ENCODE results near the gene FANCD2OS. TPM values are rescaled to one million over a fixed set of nuclear protein-coding genes. Genes with fewer than 3 reads are reported as not detected.
"Not testable (repeated sequence)": the region's sequence is repeated elsewhere in the genome, so short reads cannot be mapped to it uniquely, and the experiment has no call there.

The FANCD2OS gene
- total RNA-seq, 4 donors from 2014 or later = not detected

DNA sequence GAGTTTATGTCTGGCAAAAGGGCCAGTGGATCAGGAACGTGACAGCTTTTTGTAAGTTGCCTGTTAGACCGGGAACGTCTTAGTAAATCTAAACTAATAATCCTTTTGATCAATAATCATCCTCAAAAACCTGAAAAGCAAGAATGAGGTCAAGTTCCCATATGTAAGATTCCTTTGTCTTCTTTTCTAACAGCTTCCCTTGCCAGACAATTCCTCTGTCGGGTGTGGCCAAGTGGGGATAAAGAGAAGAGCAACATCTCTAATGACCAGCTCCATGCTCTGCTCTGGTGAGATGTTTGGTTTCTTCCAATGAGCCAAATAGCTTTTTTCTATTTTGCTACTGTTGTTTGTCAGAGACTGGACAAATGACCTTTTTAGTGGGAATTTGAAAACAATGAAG is 19.8 kb downstream of the FANCD2OS start:
- TF ChIP-seq POLR2A (IDR thresholded peaks at IDR 0.05) = no peak
- TF ChIP-seq, protein P1, sequence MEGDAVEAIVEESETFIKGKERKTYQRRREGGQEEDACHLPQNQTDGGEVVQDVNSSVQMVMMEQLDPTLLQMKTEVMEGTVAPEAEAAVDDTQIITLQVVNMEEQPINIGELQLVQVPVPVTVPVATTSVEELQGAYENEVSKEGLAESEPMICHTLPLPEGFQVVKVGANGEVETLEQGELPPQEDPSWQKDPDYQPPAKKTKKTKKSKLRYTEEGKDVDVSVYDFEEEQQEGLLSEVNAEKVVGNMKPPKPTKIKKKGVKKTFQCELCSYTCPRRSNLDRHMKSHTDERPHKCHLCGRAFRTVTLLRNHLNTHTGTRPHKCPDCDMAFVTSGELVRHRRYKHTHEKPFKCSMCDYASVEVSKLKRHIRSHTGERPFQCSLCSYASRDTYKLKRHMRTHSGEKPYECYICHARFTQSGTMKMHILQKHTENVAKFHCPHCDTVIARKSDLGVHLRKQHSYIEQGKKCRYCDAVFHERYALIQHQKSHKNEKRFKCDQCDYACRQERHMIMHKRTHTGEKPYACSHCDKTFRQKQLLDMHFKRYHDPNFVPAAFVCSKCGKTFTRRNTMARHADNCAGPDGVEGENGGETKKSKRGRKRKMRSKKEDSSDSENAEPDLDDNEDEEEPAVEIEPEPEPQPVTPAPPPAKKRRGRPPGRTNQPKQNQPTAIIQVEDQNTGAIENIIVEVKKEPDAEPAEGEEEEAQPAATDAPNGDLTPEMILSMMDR (IDR thresholded peaks at IDR 0.05) = no peak
- H3K36me3 ChIP-seq = no peaks in the 10 kb centered on the region
- DNase-seq = no peak
- WGBS, 2 donors = 93 to 94% methylated on average over 4 of the region's 4 CpGs
- no peak overlapping the region for H3K4me3 ChIP-seq (replicated peaks in 1 of 3)
- H3K27ac ChIP-seq = no peak overlapping the region
- H3K9me3 ChIP-seq = no peaks in the 10 kb centered on the region
- H3K27me3 ChIP-seq = no peaks in the 10 kb centered on the region
- H3K4me1 ChIP-seq = peaks cover 0 to 9% of the 10 kb centered on the region in 2 donors
- intact Hi-C loops (cut with DNase I) = no loop called here

DNA sequence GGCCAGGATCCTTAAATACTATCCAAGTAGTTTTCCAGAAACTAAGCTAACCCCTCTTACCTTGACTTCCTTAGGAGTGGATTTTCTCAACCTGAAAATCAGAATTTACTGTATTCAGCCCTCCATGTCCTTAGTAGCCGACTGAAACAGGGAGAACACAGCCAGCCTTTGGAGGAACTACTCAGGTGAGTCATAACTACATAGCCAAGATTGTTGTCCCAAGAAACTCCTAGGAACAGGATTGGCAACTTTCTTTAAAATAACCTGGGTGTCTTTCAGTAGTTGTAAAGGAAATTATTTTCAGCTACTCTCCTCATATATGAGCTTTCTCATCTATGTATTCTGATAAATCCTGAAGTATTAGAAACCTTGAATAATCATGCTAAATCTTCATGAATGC is 22.3 kb downstream of the FANCD2OS start:
- peaks cover 0 to 9% of the 10 kb centered on the region in 2 donors for H3K4me1 ChIP-seq
- peak overlapping the region in 2 of 3 donors; percentile 1 to 47 for H3K27ac ChIP-seq
- no peak overlapping the region for H3K4me3 ChIP-seq (replicated peaks in 1 of 3)
- TF ChIP-seq POLR2A (IDR thresholded peaks at IDR 0.05) = no peak
- WGBS, 2 donors = 50 to 53% methylated on average over 1 of the region's 1 CpG
- DNase-seq = peak; percentile 14 to 37
- H3K27me3 ChIP-seq = no peaks in the 10 kb centered on the region
- H3K36me3 ChIP-seq = no peaks in the 10 kb centered on the region
- no peaks in the 10 kb centered on the region for H3K9me3 ChIP-seq
- intact Hi-C loops (cut with DNase I) = no loop called here

DNA sequence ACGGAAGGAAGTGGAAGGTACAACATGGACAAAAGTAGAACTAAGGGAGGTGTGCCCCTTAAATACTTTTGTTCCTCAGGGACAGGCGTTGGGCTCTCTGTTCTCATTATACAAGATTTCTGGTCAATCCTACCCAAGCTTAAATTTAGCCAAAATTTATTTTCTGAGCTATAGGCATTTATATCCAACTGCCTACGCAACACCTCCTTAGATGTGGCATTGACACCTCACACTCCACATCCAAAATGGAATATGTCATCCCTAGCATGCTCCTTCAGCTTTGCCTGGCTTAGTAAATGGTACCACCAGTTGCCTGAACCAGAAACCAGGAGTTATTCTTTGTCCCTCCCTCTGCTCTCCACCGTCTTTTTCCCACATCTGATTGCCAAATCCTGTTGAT is 26.2 kb downstream of the FANCD2OS start:
- Histone ChIP-seq H3K36me3 (no peaks in the 10 kb centered on the region), H3K27me3 (no peaks in the 10 kb centered on the region), H3K4me1 (peaks cover 0 to 9% of the 10 kb centered on the region in 2 donors), H3K9me3 (no peaks in the 10 kb centered on the region), H3K27ac (no peak overlapping the region), H3K4me3 (replicated peaks in 1 of 3) (no peak overlapping the region)
- 94 to 96% methylated on average over 4 of the region's 4 CpGs for WGBS, 2 donors
- TF ChIP-seq, protein P1 (IDR thresholded peaks at IDR 0.05) = no peak
- no peak for TF ChIP-seq POLR2A (IDR thresholded peaks at IDR 0.05)
- no peak for DNase-seq
- intact Hi-C loops (cut with DNase I) = no loop called here

DNA sequence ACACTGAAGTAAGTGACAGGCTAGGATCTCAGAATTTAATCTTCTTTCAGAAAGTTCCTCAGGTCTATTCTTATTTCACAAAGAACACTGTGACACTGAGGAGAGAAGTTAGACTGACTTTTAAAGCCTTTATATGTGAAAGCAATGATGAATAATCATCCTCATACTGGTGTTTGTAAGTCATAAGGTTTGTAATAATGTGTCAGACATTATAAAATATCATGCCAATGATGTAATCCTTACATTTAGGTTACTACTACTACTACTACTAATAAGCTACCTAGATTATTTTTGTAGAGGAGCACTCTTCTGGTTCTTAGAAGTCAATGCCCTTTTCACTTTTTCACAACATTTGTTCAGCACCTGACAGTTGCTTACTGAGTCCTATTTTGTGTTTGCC is 33.4 kb downstream of the FANCD2OS start:
- H3K27ac ChIP-seq = no peak overlapping the region
- H3K4me1 ChIP-seq = no peaks in the 10 kb centered on the region
- no peak overlapping the region for H3K4me3 ChIP-seq (replicated peaks in 1 of 3)
- TF ChIP-seq, protein P1 (IDR thresholded peaks at IDR 0.05) = no peak
- no peak for TF ChIP-seq POLR2A (IDR thresholded peaks at IDR 0.05)
- no peaks in the 10 kb centered on the region for H3K9me3 ChIP-seq
- intact Hi-C loops (cut with DNase I) = no loop called here
- no peaks in the 10 kb centered on the region for H3K36me3 ChIP-seq
- H3K27me3 ChIP-seq = no peaks in the 10 kb centered on the region
- DNase-seq = no peak

DNA sequence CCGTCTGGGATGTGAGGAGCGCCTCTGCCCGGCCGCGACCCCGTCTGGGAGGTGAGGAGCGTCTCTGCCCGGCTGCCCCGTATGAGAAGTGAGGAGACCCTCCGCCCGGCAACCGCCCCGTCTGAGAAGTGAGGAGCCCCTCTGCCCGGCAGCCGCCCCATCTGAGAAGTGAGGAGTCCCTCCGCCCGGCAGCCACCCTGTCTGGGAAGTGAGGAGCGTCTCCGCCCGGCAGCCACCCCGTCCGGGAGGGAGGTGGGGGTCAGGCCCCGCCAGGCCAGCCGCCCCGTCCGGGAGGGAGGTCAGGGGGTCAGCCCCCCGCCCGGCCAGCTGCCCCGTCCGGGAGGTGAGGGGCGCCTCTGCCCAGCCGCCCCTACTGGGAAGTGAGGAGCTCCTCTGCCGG is 38.0 kb downstream of the FANCD2OS start:
- not testable (repeated sequence) for DNase-seq
- 97% methylated on average over 14 of the region's 33 CpGs; no CpG with 5 or more reads in 1 of the 2 donors for WGBS, 2 donors

DNA sequence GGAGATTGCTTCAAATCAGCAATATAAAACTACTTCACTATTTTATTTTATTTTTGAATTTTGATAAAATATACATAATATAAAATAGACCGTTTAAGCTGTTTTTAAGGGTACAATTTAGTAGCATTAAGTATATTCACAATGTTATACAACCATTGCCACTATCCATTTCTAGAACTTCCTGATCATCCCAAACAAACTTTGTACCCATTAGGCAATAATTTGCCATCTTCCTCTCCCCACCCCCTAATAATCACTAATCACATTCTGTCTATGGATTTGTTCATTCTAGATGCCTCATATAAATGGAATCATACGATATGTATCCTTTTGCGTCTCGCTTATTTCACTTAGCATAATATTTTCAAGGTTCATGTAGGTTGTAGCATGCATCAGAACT is 53.0 kb downstream of the FANCD2OS start:
- H3K27ac ChIP-seq = no peak overlapping the region
- no peaks in the 10 kb centered on the region for H3K27me3 ChIP-seq
- no peaks in the 10 kb centered on the region for H3K4me1 ChIP-seq
- 93 to 98% methylated on average over 4 of the region's 4 CpGs for whole genome bisulfite sequencing, 2 donors
- TF ChIP-seq, protein P1 (IDR thresholded peaks at IDR 0.05) = no peak
- TF ChIP-seq POLR2A (IDR thresholded peaks at IDR 0.05) = no peak
- H3K36me3 ChIP-seq = no peaks in the 10 kb centered on the region
- H3K9me3 ChIP-seq = no peaks in the 10 kb centered on the region
- H3K4me3 ChIP-seq (replicated peaks in 1 of 3) = no peak overlapping the region
- no peak for DNase-seq
- intact Hi-C loops (cut with DNase I) = no loop called here

More for the DNA sequence above, 38.0 kb downstream of the FANCD2OS start:
- H3K4me3 ChIP-seq (replicated peaks in 1 of 3); H3K9me3 ChIP-seq; H3K36me3 ChIP-seq; H3K27ac ChIP-seq; H3K27me3 ChIP-seq; intact Hi-C loops (cut with DNase I); H3K4me1 ChIP-seq: not testable (repeated sequence)

Other genes starting within 250 kb of the FANCD2OS start
- 1 to 10 TPM; 2.2 to 9.4 (median 3.0) TPM for gene CIDEC, start 228.0 kb downstream of the FANCD2OS start, total RNA-seq
- 10 to 100 TPM; 18.9 to 37.5 (median 32.7) TPM for gene JAGN1, start 217.6 kb downstream of the FANCD2OS start, total RNA-seq
- gene IL17RE, start 205.4 kb downstream of the FANCD2OS start, total RNA-seq = 1 to 10 TPM; 3.7 to 8.1 (median 6.7) TPM
- 10 to 100 TPM; 64.2 to 70.2 (median 68.0) TPM for gene IL17RC, start 191.2 kb downstream of the FANCD2OS start, total RNA-seq
- 100 to 1,000 TPM in 2 of 4 donors, 10 to 100 TPM in 2; 57.3 to 192 (median 96.7) TPM for gene CRELD1, start 174.4 kb downstream of the FANCD2OS start, total RNA-seq
- 1 to 10 TPM; 2.8 to 8.5 (median 6.6) TPM for gene PRRT3, start 155.8 kb downstream of the FANCD2OS start, total RNA-seq
- gene EMC3, start 121.4 kb downstream of the FANCD2OS start, total RNA-seq = 100 to 1,000 TPM in 2 of 4 donors, 10 to 100 TPM in 2; 53.1 to 160 (median 117) TPM
- gene FANCD2, start 81.8 kb downstream of the FANCD2OS start, total RNA-seq = 1 to 10 TPM; 2.0 to 7.9 (median 4.4) TPM
- gene BRK1, start 7.4 kb upstream of the FANCD2OS start, total RNA-seq = 100 to 1,000 TPM in 2 of 4 donors, 10 to 100 TPM in 2; 80.6 to 158 (median 108) TPM
- gene VHL, start 33.5 kb upstream of the FANCD2OS start, total RNA-seq = 10 to 100 TPM; 55.0 to 60.1 (median 58.5) TPM
- gene IRAK2, start 56.7 kb upstream of the FANCD2OS start, total RNA-seq = 1 to 10 TPM; 5.0 to 9.1 (median 7.4) TPM
- 10 to 100 TPM; 21.4 to 37.1 (median 30.1) TPM for gene TATDN2, start 140.2 kb upstream of the FANCD2OS start, total RNA-seq
- 1 to 10 TPM in 2 of 4 donors, under 1 TPM in 1, not detected in 1; 0.56 to 1.2 (median 1.1) TPM for gene GHRL, start 184.7 kb upstream of the FANCD2OS start, total RNA-seq
- 100 to 1,000 TPM in 3 of 4 donors, 10 to 100 TPM in 1; 93.3 to 156 (median 136) TPM for gene SEC13, start 212.9 kb upstream of the FANCD2OS start, total RNA-seq

Measured in thyroid gland (tissue), 4 donors.